H1 (cell line): ENCODE measurements around the gene COL17A1. TPM values are rescaled to one million over a fixed set of nuclear protein-coding genes. Genes with fewer than 3 reads are reported as not detected.

ENCODE experiments used
- CTCF ChIA-PET: fragments of 300-600 bp; sonication (Branson Sonifier 250); formaldehyde crosslinking; loops from one replicate; lab custom pipeline; 2021; ENCODE audit not compliant: partially characterized antibody; lab: Charles Lee
- POLR2A ChIA-PET: fragments of 300-600 bp; sonication (Branson Sonifier 250); formaldehyde crosslinking; loops from one replicate; lab custom pipeline; 2021; ENCODE audit warnings: inconsistent platforms; ENCODE audit not compliant: partially characterized antibody; lab: Charles Lee
- DNase-seq, 2 experiments: peaks; one replicate each; pipeline versions ENCODE4 v3.0.0 to v3.0.0-alpha.2; 2010 to 2022; ENCODE audit warnings: low spot score in 2 of 2, low read depth in 1 of 2, mixed read lengths in 1 of 2
- FAIRE-seq: peaks from 2 replicates; lab custom pipeline; 2011; peaks lifted over from hg19 to GRCh38; lab: Jason Lieb, UNC
- H2AFZ ChIP-seq: 2 replicates; pipeline ENCODE4 v1.8.1; 2012; ENCODE audit warnings: low read length, inconsistent platforms
- H2AK5ac ChIP-seq: 2 replicates; pipeline ENCODE4 v1.6.1; 2013; ENCODE audit warnings: low read depth, low read length
- H2BK120ac ChIP-seq: replicated peaks from 2 replicates; pipeline ENCODE3; 2013; ENCODE audit warnings: low read depth, low read length, inconsistent platforms
- H2BK12ac ChIP-seq: 2 replicates; pipeline ENCODE4 v1.6.1; 2013; ENCODE audit warnings: low read depth, low read length
- H2BK15ac ChIP-seq: 2 replicates; pipeline ENCODE4 v1.6.1; 2013; ENCODE audit warnings: low read length
- H2BK20ac ChIP-seq: 2 replicates; pipeline ENCODE4 v1.6.1; 2013; ENCODE audit warnings: low read length
- H2BK5ac ChIP-seq: 2 replicates; pipeline ENCODE4 v1.6.1; 2013; ENCODE audit warnings: low read depth, low read length
- H3K14ac ChIP-seq: 2 replicates; pipeline ENCODE4 v1.6.1; 2013; ENCODE audit warnings: inconsistent platforms; ENCODE audit not compliant: insufficient read length
- H3K18ac ChIP-seq: 2 replicates; pipeline ENCODE4 v1.6.1; 2013; ENCODE audit warnings: low read length; ENCODE audit errors: extremely low read depth
- H3K23ac ChIP-seq: 2 replicates; pipeline ENCODE4 v1.6.1; 2013; ENCODE audit warnings: inconsistent platforms; ENCODE audit not compliant: insufficient read length
- H3K23me2 ChIP-seq: 2 replicates; pipeline ENCODE4 v1.6.1; 2013; ENCODE audit warnings: low read depth, low read length
- H3K27ac ChIP-seq: 2 replicates; pipeline ENCODE4 v1.6.1; 2011; ENCODE audit warnings: low read depth, low read length, inconsistent platforms
- H3K27me3 ChIP-seq, 4 experiments: replicated peaks in 1 of 4; 1 replicate in 1 of 4; 2 replicates in 3 of 4; pipeline versions ENCODE4 v1.6.1 to v1.8.1; 2011 to 2013; ENCODE audit warnings: low read length in 3 of 4, mild to moderate bottlenecking in 3 of 4, inconsistent platforms in 2 of 4, mixed read lengths in 2 of 4, moderate library complexity in 1 of 4; ENCODE audit not compliant: control insufficient read depth in 3 of 4, insufficient read depth in 3 of 4; ENCODE audit errors: extremely low read depth in 1 of 4
- H3K36me3 ChIP-seq, 4 experiments: 2 replicates each; pipeline versions ENCODE4 v1.6.1 to v1.8.1; 2011 to 2013; ENCODE audit warnings: mild to moderate bottlenecking in 4 of 4, low read length in 3 of 4, moderate library complexity in 2 of 4, control low read depth in 1 of 4, inconsistent platforms in 1 of 4; ENCODE audit not compliant: insufficient read depth in 4 of 4, control insufficient read depth in 2 of 4
- H3K4ac ChIP-seq: replicated peaks from 2 replicates; pipeline ENCODE3; 2013; ENCODE audit warnings: low read length, low read depth, mixed read lengths, inconsistent platforms; ENCODE audit not compliant: insufficient read length
- H3K4me1 ChIP-seq, 4 experiments: replicated peaks in 1 of 4; 1 replicate in 1 of 4; 2 replicates in 3 of 4; pipeline versions ENCODE4 v1.6.1 to v1.8.1; 2011 to 2013; ENCODE audit warnings: low read length in 3 of 4, inconsistent platforms in 2 of 4, mixed read lengths in 1 of 4; ENCODE audit not compliant: insufficient read depth in 4 of 4, control insufficient read depth in 3 of 4
- H3K4me2 ChIP-seq, 2 experiments: 2 replicates each; pipeline versions ENCODE4 v1.6.1 to v1.8.1; 2011 to 2013; ENCODE audit warnings: low read depth in 2 of 2, low read length in 2 of 2, control low read depth in 1 of 2, inconsistent platforms in 1 of 2, mild to moderate bottlenecking in 1 of 2; ENCODE audit not compliant: insufficient read depth in 1 of 2
- H3K4me3 ChIP-seq, 4 experiments: fragments of 200-600, 300-600 bp in 1 of 4; sonication (generic), shearing (Covaris generic), sonication (Bioruptor Twin) in 1 of 4; 2 replicates each; pipeline versions ENCODE4 v1.5.1 to v1.8.1; 2011 to 2016; ENCODE audit warnings: low read length in 4 of 4, low read depth in 3 of 4, control low read depth in 2 of 4, inconsistent platforms in 2 of 4, mild to moderate bottlenecking in 2 of 4, mixed read lengths in 1 of 4, moderate library complexity in 1 of 4; ENCODE audit not compliant: insufficient read depth in 2 of 4; ENCODE audit errors: extremely low read depth in 1 of 4
- H3K56ac ChIP-seq: replicated peaks from 2 replicates; pipeline ENCODE3; 2013; ENCODE audit warnings: low read depth, mild to moderate bottlenecking, mixed read lengths, low read length, inconsistent platforms; ENCODE audit not compliant: insufficient read length
- H3K79me1 ChIP-seq: 2 replicates; pipeline ENCODE4 v1.6.1; 2013; ENCODE audit warnings: low read depth, low read length, control low read depth
- H3K79me2 ChIP-seq, 2 experiments: 2 replicates each; pipeline versions ENCODE4 v1.6.1 to v1.8.1; 2012 to 2013; ENCODE audit warnings: low read length in 2 of 2, mild to moderate bottlenecking in 2 of 2, inconsistent platforms in 1 of 2; ENCODE audit not compliant: insufficient read depth in 2 of 2, control insufficient read depth in 1 of 2
- H3K9ac ChIP-seq, 4 experiments: replicated peaks in 1 of 4; 1 replicate in 1 of 4; 2 replicates in 3 of 4; pipeline versions ENCODE4 v1.6.1 to v1.8.1; 2011 to 2013; ENCODE audit warnings: low read depth in 3 of 4, low read length in 3 of 4, control low read depth in 2 of 4, mild to moderate bottlenecking in 2 of 4, moderate library complexity in 2 of 4, inconsistent platforms in 1 of 4; ENCODE audit errors: extremely low read depth in 1 of 4
- H3K9me3 ChIP-seq, 2 experiments: 2 replicates each; pipeline versions ENCODE4 v1.6.1 to v1.8.1; 2012 to 2013; ENCODE audit warnings: mild to moderate bottlenecking in 2 of 2, moderate library complexity in 2 of 2, control low read depth in 1 of 2, inconsistent platforms in 1 of 2, low read depth in 1 of 2, low read length in 1 of 2, mixed read lengths in 1 of 2; ENCODE audit not compliant: insufficient read depth in 2 of 2
- H4K20me1 ChIP-seq, 2 experiments: replicated peaks in 1 of 2; 2 replicates each; pipeline versions ENCODE3 to v1.8.1; 2011 to 2013; ENCODE audit warnings: inconsistent platforms in 2 of 2, low read length in 2 of 2, mild to moderate bottlenecking in 1 of 2; ENCODE audit not compliant: insufficient read depth in 2 of 2, control insufficient read depth in 1 of 2
- H4K5ac ChIP-seq: 2 replicates; pipeline ENCODE4 v1.6.1; 2013; ENCODE audit warnings: low read length, low read depth, mixed read lengths, inconsistent platforms; ENCODE audit not compliant: insufficient read length
- H4K8ac ChIP-seq: 2 replicates; pipeline ENCODE4 v1.8.0; 2013; ENCODE audit warnings: mild to moderate bottlenecking, moderate library complexity, low read length, inconsistent platforms; ENCODE audit not compliant: insufficient read depth; ENCODE audit errors: extremely low read depth
- H4K91ac ChIP-seq: replicated peaks from 2 replicates; pipeline ENCODE3; 2013; ENCODE audit warnings: low read length, mixed read lengths, inconsistent platforms; ENCODE audit not compliant: insufficient read length
- BACH1 ChIP-seq: IDR thresholded peaks from 2 replicates; pipeline ENCODE4 v1.6.1; 2012; ENCODE audit warnings: low read length, improper control_type of control experiment
- CBX8 ChIP-seq: fragments of 300-800, 300-1000 bp; sonication (generic); IDR thresholded peaks from 2 replicates; pipeline ENCODE4 v1.7.1; 2016; ENCODE audit warnings: low read depth, low read length, borderline replicate concordance
- HDAC6 ChIP-seq: IDR thresholded peaks from one replicate; pipeline ENCODE4 v1.7.1; 2012; ENCODE audit warnings: low read depth, mild to moderate bottlenecking, inconsistent platforms, low read length, moderate library complexity
- JUND ChIP-seq: IDR thresholded peaks from 2 replicates; pipeline ENCODE4 v1.6.1; 2011; ENCODE audit warnings: mild to moderate bottlenecking, improper control_type of control experiment, low read length
- POLR2AphosphoS5 ChIP-seq: IDR thresholded peaks from 2 replicates; pipeline ENCODE4 v1.6.1; 2011; ENCODE audit warnings: low read depth, low read length
- RFX5 ChIP-seq: IDR thresholded peaks from 2 replicates; pipeline ENCODE4 v1.6.1; 2011; ENCODE audit warnings: low read depth, low read length, improper control_type of control experiment, borderline replicate concordance
- SP1 ChIP-seq: IDR thresholded peaks from 2 replicates; pipeline ENCODE4 v1.6.1; 2011; ENCODE audit warnings: low read depth, low read length
- SRF ChIP-seq: IDR thresholded peaks from 2 replicates; pipeline ENCODE4 v1.6.1; 2011; ENCODE audit warnings: mild to moderate bottlenecking, low read depth, low read length, moderate library complexity
- WGBS, 2 experiments: shearing (Covaris generic) in 1 of 2; methylation state at CpG; one replicate each; pipeline versions ENCODE4 v1.1.6 to v1.1.7; 2013 to 2015; ENCODE audit warnings: low lambda C conversion rate in 2 of 2, mixed read lengths in 2 of 2, inconsistent platforms in 1 of 2, low coverage in 1 of 2, missing lambda C conversion rate in 1 of 2; ENCODE audit not compliant: insufficient replicate concordance in 2 of 2, insufficient coverage in 1 of 2, insufficient read length in 1 of 2; ENCODE audit errors: extremely low coverage in 1 of 2, missing lambda C conversion rate in 1 of 2; 5-methylcytosine and 5-hydroxymethylcytosine counted together
- polyA plus RNA-seq, 7 experiments: library from polyadenylated mRNA; depleted of rRNA in 3 of 7; stranded (reverse) in 5 of 7; unstranded in 2 of 7; fragments of >200 nt in 5 of 7; fragments of 200-250 nt in 2 of 7; gene quantifications; 1 replicate in 5 of 7; 2 replicates in 1 of 7; 4 replicates in 1 of 7; pipeline versions ENCODE4 v1.2.1 to v1.2.3, GENCODE V29; 2011 to 2013; ENCODE audit warnings: missing spikeins in 2 of 7, mixed read lengths in 2 of 7
- total RNA-seq: library from RNA; stranded (reverse); fragmentation: NEBNext Ultra II Directional; extraction: Animal tissue kit (Norgen Biotek cat#: 25700); gene quantifications from 2 replicates; pipeline ENCODE4 v1.2.1, GENCODE V29; 2021

The COL17A1 gene
- total and polyA plus RNA-seq, 2 of the 8 experiments (the other 6 are each of a cell fraction or from before 2014, with no cell fraction given): 0.35 to 0.37 TPM

- H2BK20ac ChIP-seq: 0 out of 2 replicates have a peak overlapping the region, but pooled peaks have one; percentile 13
- no peak overlapping the region for H4K5ac ChIP-seq
- no peak overlapping the region for H2AFZ ChIP-seq
- peaks cover 0 to 2% (median 0%) of the 10 kb centered on the region in 4 experiments; a peak in 1 of 7 replicates for H3K27me3 ChIP-seq
- H3K56ac ChIP-seq: no peak overlapping the region
- H4K8ac ChIP-seq: no peak overlapping the region
- no peak overlapping the region; the same call in 1 of the 2 replicates for H2AK5ac ChIP-seq
- H3K23me2 ChIP-seq: no peaks in the 10 kb centered on the region
- no peaks in the 10 kb centered on the region for H3K36me3 ChIP-seq
- H2BK5ac ChIP-seq: no peak overlapping the region
- H2BK12ac ChIP-seq: no peak overlapping the region
- H3K23ac ChIP-seq: no peak overlapping the region
- WGBS, 2 experiments: 95% methylated on average over 1 of the region's 1 CpG; no CpG with 5 or more reads in 1 of the 2 experiments
- no peak for DNase-seq
- CTCF ChIA-PET: interaction anchor here (0.8 to 5.5 kb wide), 2 partner anchors 10 to 208 kb away, joined by 3 to 35 read pairs; no protein-coding TSS in a partner anchor
- no peak overlapping the region for H3K9ac ChIP-seq
- H3K79me1 ChIP-seq: no peaks in the 10 kb centered on the region
- no peak overlapping the region for H3K27ac ChIP-seq
- H2BK15ac ChIP-seq: no peak overlapping the region
- 0 out of 2 replicates have a peak overlapping the region, but pooled peaks have one; percentile 40 for H3K18ac ChIP-seq
- TF ChIP-seq JUND (no peak), SP1 (no peak), HDAC6 (no peak), SRF (no peak), BACH1 (no peak), POLR2AphosphoS5 (no peak), CBX8 (no peak), RFX5 (no peak)
- TF ChIP-seq, all 59 proteins: peak for 0
- Histone ChIP-seq H3K9me3 (no peaks in the 10 kb centered on the region), H3K14ac (no peak overlapping the region), H3K79me2 (no peaks in the 10 kb centered on the region), H2BK120ac (no peak overlapping the region), H4K20me1 (no peaks in the 10 kb centered on the region), H3K4ac (no peak overlapping the region), H3K4me1 (peaks cover 2 to 16% (median 8%) of the 10 kb centered on the region in 4 experiments; a peak in 6 of 7 replicates), H4K91ac (peak overlapping the region; percentile 22), H3K4me2 (no peak overlapping the region), H3K4me3 (no peak overlapping the region)
- FAIRE-seq: no peak
- POLR2A ChIA-PET: interaction anchor here (0.7 to 2.4 kb wide), 2 partner anchors 20 to 56 kb away, joined by 3 to 12 read pairs; partner anchors contain the start of gene SFR1
Measured at GRCh38 chr10:104065748-104066147, 19.9 kb downstream of the COL17A1 start.
